Transverse colon (tissue), 4 donors: Measurements from ENCODE around the gene F2RL1.
"Not testable (repeated sequence)": the region's sequence is repeated elsewhere in the genome, so short reads cannot be mapped to it uniquely, and the experiment has no call there.

ENCODE experiments used
- CTCF ChIP-seq, 5 experiments: fragments of 200-600 bp in 3 of 5; fragments of 450-650 bp in 2 of 5; sonication (generic) in 3 of 5; IDR thresholded peaks; 1 replicate in 2 of 5; 2 replicates in 3 of 5; pipeline ENCODE4 v1.5.1; 2016 to 2017; ENCODE audit warnings: antibody characterized with exemption in 5 of 5, inconsistent platforms in 3 of 5, mild to moderate bottlenecking in 2 of 5, moderate library complexity in 1 of 5
- EP300 ChIP-seq: sonication (generic); formaldehyde crosslinking; IDR thresholded peaks from one replicate; pipeline ENCODE4 v1.6.1; 2017; ENCODE audit warnings: antibody characterized with exemption, low read depth
- POLR2A ChIP-seq: fragments of 450-650 bp; IDR thresholded peaks from one replicate; pipeline ENCODE4 v1.6.1; 2016; ENCODE audit warnings: antibody characterized with exemption, mild to moderate bottlenecking, moderate library complexity
- POLR2AphosphoS5 ChIP-seq, 3 donors: sonication (generic); formaldehyde crosslinking; IDR thresholded peaks; one replicate each; pipeline ENCODE4 v1.6.1; 2016; ENCODE audit warnings: antibody characterized with exemption in 3 of 3

GRCh38 chr5:76822105-76822731 lies 3.4 kb downstream of the F2RL1 start:
- TF ChIP-seq CTCF (IDR thresholded peaks at IDR 0.05); POLR2A; EP300: not testable (repeated sequence)
- peak in 1 of 3 donors; percentile 17 for TF ChIP-seq POLR2AphosphoS5 (IDR thresholded peaks at IDR 0.05)
